Testis (tissue), 2 donors: ENCODE measurements around the gene ALDOC.

Source experiments
- POLR2A ChIP-seq: fragments of 450-650 bp; IDR thresholded peaks from one replicate; pipeline ENCODE4 v1.6.1; 2017; ENCODE audit warnings: antibody characterized with exemption, mild to moderate bottlenecking, moderate library complexity
- TF ChIP-seq, protein P1 (sequence below), 3 experiments: fragments of 450-650 bp in 2 of 3; fragments of 200-600 bp in 1 of 3; sonication (generic) in 1 of 3; IDR thresholded peaks; one replicate each; pipeline ENCODE4 v1.5.1; 2016 to 2019; ENCODE audit warnings: antibody characterized with exemption in 3 of 3, mild to moderate bottlenecking in 2 of 3, moderate library complexity in 1 of 3

DNA sequence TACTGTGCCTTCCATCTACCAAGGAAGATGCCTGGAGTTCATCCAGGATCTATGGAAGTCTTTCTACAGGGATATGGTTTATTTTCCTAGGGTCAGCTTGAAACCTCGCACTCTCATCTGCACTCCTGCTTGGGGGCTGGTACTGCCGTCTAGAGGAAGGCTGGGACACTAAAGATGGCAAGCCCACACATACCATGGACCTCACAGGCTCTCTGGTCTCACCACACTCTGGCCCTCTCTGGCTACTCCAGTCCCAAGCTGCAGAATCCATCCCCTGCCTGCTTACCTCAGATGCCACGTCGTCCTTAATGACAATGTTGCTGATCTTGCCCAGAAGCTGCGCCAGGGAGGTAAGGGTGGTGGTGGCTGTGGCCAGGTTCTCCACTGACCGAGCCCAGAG lies 22.1 kb downstream of the ALDOC start:
- TF ChIP-seq, protein P1, sequence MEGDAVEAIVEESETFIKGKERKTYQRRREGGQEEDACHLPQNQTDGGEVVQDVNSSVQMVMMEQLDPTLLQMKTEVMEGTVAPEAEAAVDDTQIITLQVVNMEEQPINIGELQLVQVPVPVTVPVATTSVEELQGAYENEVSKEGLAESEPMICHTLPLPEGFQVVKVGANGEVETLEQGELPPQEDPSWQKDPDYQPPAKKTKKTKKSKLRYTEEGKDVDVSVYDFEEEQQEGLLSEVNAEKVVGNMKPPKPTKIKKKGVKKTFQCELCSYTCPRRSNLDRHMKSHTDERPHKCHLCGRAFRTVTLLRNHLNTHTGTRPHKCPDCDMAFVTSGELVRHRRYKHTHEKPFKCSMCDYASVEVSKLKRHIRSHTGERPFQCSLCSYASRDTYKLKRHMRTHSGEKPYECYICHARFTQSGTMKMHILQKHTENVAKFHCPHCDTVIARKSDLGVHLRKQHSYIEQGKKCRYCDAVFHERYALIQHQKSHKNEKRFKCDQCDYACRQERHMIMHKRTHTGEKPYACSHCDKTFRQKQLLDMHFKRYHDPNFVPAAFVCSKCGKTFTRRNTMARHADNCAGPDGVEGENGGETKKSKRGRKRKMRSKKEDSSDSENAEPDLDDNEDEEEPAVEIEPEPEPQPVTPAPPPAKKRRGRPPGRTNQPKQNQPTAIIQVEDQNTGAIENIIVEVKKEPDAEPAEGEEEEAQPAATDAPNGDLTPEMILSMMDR (IDR thresholded peaks at IDR 0.05) = no peak
- no peak for TF ChIP-seq POLR2A
